ENCODE data around the gene YWHAG.
"Not testable (repeated sequence)": the region's sequence is repeated elsewhere in the genome, so short reads cannot be mapped to it uniquely, and the experiment has no call there.

YWHAG gene

GRCh38 chr7:76358481-76359110 lies at the start of gene YWHAG:
Gene YWHAG (minus strand): TSS chr7:76358991. CDS start chr7:76358808, 183 bp downstream.
- no peak for FAIRE-seq

GRCh38 chr7:76408121-76408560 lies 49.4 kb upstream of the YWHAG start:
- FAIRE-seq, result no peak

GRCh38 chr7:76407718-76408117 lies 48.9 kb upstream of the YWHAG start:
- FAIRE-seq, result no peak

GRCh38 chr7:76405738-76406137 lies 46.9 kb upstream of the YWHAG start:
- FAIRE-seq, result no peak

DNA sequence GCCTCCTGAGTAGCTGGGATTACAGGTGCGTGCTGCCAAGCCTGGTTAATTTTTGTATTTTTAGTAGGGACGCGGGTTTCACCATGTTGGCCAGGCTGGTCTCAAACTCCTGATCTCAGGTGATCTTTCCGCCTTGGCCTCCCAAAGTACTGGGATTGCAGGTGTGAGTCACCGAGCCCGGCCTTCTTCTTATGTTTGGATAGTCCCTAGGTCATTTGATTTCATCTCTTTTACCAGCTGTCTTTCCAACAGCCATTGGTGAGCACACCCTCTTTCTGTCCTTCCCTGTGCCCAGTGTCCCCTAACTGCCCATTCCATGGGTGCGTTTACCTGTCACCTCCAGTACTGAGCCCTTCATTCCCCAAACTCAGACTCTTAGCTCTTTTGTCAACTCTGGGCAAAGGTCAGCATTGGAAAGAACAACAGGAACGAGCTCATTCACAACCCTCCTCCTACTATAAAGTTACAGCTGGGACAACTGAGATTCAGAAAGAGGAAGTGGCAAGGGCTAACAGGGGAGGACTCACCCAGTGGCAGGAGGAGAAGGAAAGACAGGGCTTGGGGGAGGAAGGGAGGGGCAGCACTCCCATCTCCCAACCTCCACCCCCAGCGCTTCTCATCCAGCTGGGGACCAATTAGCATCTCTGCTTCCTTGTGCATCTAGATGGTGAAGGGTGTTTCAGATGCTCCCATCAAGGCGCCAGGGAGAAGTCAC lies 45.1 kb upstream of the YWHAG start:
- FAIRE-seq, result no peak

DNA sequence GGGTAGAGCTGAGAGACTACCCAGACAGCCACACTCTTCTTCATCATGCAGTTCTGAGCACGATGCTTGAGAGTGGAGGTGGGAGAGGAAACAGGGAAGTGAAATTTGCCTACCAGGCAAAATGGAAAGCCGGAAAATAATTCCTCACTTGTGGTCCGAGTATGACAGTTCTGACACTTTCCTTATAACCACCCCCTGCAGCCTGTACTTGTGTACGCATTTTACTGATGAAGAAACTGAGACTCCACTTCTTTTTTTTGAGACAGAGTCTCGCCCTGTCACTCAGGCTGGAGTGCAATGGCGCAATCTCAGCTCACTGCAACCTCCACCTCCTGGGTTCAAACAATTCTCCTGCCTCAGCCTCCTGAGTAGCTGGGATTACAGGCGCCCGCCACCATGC lies 44.3 kb upstream of the YWHAG start:
- FAIRE-seq, result not testable (repeated sequence)

DNA sequence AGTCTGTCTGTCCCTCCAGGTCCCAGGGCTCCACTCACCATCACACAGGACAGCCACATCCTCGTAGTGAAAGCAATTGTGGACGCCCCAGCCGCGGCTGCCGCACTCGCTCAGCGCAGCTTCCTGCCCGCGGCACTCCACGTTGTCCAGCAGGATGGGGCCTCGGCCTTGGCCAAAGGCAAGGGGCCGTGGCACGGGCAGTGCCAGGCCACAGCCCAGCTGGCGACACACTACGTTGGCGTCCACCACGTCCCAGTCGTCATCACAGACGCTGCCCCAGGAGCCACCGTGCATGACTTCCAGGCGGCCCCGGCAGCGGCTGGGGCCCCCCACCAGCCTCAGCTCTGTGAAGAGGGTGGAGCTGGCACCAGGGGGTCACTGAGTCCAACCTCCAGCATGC lies 41.5 kb upstream of the YWHAG start:
- FAIRE-seq, result no peak

DNA sequence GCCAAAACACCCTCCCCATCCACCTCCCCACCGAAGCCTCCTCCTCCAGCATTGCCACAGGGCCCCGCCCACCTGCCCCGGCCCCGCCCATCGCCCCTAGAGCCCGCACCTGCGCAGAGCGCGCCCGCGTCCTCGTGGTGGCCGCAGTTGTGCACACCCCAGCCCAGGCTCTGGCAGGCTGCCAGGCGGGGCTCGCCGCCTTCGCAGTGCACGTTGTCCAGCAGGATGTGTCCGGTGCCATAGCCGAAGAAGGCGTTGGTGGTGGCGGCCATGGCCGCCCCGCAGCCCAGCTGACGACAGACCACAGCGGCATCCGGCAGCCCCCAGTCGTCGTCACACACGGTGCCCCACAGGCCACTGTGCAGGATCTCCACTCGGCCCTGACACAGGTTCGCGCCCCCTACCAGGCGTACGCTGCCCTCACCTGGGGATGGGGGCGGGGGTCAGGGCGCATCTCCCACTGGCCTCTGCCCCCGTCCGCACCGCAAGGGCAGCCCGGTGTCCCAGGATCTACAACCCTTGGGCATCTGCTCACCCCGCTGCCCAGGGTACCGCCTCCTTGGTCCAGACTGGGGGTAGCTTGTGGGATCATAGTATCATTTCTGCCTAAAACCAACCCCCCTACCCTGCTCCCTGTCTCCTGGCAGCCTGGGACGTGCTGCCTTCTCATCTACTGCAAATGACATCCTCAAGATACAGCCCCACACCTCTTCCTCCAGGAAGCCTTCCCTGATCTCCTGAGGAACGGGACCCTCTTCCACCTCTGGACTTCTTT lies 38.8 kb upstream of the YWHAG start:
- no peak for FAIRE-seq

DNA sequence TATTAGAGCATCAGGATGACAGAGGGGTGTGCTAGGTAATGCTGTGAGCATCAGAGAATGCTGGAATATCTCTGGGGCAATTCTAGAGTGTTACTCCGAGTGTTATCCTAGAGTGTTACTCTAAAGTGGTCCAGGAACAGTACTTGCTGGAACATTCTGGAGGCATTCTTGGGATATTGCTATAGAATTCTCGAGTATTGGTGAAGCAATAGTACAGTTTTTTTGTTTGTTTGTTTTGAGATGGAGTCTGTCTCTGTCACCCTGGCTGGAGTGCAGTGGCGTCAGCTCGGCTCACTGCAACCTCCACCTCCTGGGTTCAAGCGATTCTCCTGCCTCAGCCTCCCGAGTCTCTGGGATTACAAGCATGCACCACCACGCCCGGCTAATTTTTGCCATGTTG lies 38.1 kb upstream of the YWHAG start:
- FAIRE-seq, result no peak

GRCh38 chr7:76395965-76396726 lies 37.4 kb upstream of the YWHAG start:
- no peak for FAIRE-seq

- FAIRE-seq, result not testable (repeated sequence)
Observed at GRCh38 chr7:76395605-76395964, 36.8 kb upstream of the YWHAG start.

DNA sequence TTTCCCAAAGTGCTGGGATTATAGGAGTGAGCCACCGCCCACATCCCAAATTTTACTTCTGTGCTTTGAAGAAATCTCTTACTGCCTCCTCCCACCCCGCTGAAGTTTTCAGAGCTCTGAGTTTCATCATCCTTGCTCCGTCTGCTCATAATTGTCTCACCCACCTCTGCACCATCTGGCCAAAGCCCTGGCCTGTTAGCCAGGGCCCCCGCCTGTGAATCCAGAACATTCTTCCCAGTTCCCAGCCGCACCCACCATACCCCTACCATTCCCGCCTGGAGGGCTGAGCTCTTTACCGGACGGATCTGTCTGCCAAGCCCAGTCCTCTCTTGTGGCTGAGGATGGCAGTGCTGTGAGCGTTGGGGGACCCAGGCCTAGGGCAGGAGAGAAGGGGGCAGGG lies 36.2 kb upstream of the YWHAG start:
- no peak for FAIRE-seq

GRCh38 chr7:76393116-76394031 lies 34.6 kb upstream of the YWHAG start:
- no peak for FAIRE-seq

GRCh38 chr7:76392531-76393115 lies 33.8 kb upstream of the YWHAG start:
- no peak for FAIRE-seq

DNA sequence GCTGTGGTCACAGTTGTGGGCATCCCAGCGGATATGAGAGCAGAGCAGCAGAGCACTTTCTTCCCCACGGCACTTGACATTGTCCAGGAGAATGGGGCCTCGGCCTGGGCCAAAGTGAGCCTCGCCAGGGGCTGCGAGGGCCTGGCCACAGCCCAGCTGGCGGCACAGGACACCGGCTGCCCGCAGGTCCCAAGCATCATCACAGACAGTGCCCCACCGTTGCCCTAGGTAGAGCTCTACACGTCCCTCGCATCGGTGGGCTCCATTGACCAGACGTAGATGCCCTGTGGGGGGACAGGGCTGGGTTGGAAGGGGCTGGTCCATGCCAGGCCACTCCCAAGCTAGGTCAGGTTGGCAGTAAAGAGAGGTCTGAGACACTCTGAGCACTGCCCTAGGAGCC lies 31.3 kb upstream of the YWHAG start:
- FAIRE-seq, result no peak

- not testable (repeated sequence) for FAIRE-seq
Observed at GRCh38 chr7:76387789-76388188, 29.0 kb upstream of the YWHAG start.

GRCh38 chr7:76386691-76387260 lies 28.0 kb upstream of the YWHAG start:
- FAIRE-seq, result no peak

- FAIRE-seq, result no peak
Observed at GRCh38 chr7:76383089-76383944, 24.5 kb upstream of the YWHAG start.

- FAIRE-seq, result no peak
Observed at GRCh38 chr7:76381814-76382213, 23.0 kb upstream of the YWHAG start.

GRCh38 chr7:76380623-76380966 lies 21.8 kb upstream of the YWHAG start:
- FAIRE-seq, result no peak
